Lung (tissue), 12 donors: ENCODE results near the gene GRPEL1. TPM values are rescaled to one million over a fixed set of nuclear protein-coding genes. Genes with fewer than 3 reads are reported as not detected.

Experiments
- ATAC-seq: fragments of 200-7000 bp; cut with Tn5 transposase; one replicate; pipeline ENCODE4 v1.9.1; 2020; ENCODE audit warnings: moderate number of reproducible peaks; ENCODE audit not compliant: insufficient read depth, low FRiP score
- DNase-seq, 3 donors: peaks; one replicate each; pipeline ENCODE4 v3.0.0-alpha.2; 2013 to 2017
- H3K27ac ChIP-seq, 2 donors: one replicate each; pipeline ENCODE4 v1.5.1; 2013; ENCODE audit warnings: mild to moderate bottlenecking in 2 of 2, moderate library complexity in 2 of 2, control low read depth in 1 of 2, inconsistent platforms in 1 of 2, low read depth in 1 of 2, low read length in 1 of 2
- H3K27me3 ChIP-seq, 3 donors: one replicate each; pipeline ENCODE4 v1.5.1; 2013; ENCODE audit warnings: low read length in 2 of 3; ENCODE audit not compliant: control insufficient read depth in 3 of 3, insufficient read depth in 3 of 3
- H3K36me3 ChIP-seq, 4 donors: one replicate each; pipeline ENCODE4 v1.5.1; 2013; ENCODE audit warnings: low read length in 4 of 4, mild to moderate bottlenecking in 1 of 4, moderate library complexity in 1 of 4; ENCODE audit not compliant: control insufficient read depth in 4 of 4, insufficient read depth in 4 of 4
- H3K4me1 ChIP-seq, 5 donors: one replicate each; pipeline ENCODE4 v1.5.1; 2013; ENCODE audit warnings: low read length in 5 of 5, mild to moderate bottlenecking in 2 of 5, moderate library complexity in 1 of 5; ENCODE audit not compliant: control insufficient read depth in 5 of 5, insufficient read depth in 5 of 5
- H3K4me3 ChIP-seq: one replicate; pipeline ENCODE4 v1.5.1; 2013; ENCODE audit warnings: mild to moderate bottlenecking, control low read depth, moderate library complexity
- H3K9ac ChIP-seq, 2 donors: one replicate each; pipeline ENCODE4 v1.5.1; 2013; ENCODE audit warnings: low read length in 2 of 2, control low read depth in 1 of 2; ENCODE audit not compliant: insufficient read depth in 1 of 2
- H3K9me3 ChIP-seq, 4 donors: one replicate each; pipeline ENCODE4 v1.5.1; 2013; ENCODE audit warnings: low read length in 3 of 4, mild to moderate bottlenecking in 1 of 4, moderate library complexity in 1 of 4; ENCODE audit not compliant: control insufficient read depth in 4 of 4, insufficient read depth in 3 of 4
- WGBS, 2 donors: extraction: QIAGEN DNeasy Blood & Tissue Kit; methylation state at CpG; one replicate each; pipeline ENCODE4 v1.1.7; 2013; 5-methylcytosine and 5-hydroxymethylcytosine counted together
- polyA plus RNA-seq, 2 donors: library from polyadenylated mRNA; stranded (reverse); fragments of 200-250 nt; gene quantifications; one replicate each; pipeline ENCODE4 v1.2.1, GENCODE V29; 2013
- total RNA-seq, 2 donors: library from RNA; depleted of rRNA in 1 of 2; stranded (reverse); fragments of >200 nt in 1 of 2; gene quantifications; one replicate each; pipeline ENCODE4 v1.2.1, GENCODE V29; 2014 to 2021
- TF ChIP-seq, protein P1 (sequence below): IDR thresholded peaks from 2 replicates; pipeline ENCODE4 v1.5.1; 2012; ENCODE audit warnings: mild to moderate bottlenecking; ENCODE audit errors: control extremely low read depth, extremely low read depth
- donor health status: control.
- donor health status: control.
- donor health status: Bipolar disorder and iron deficiency.
- donor health status: healthy.
- donor health status: DM: yes; HTN: yes; CAD: no.

Gene GRPEL1
- total and polyA plus RNA-seq, 4 donors, result 13.9 to 39.1 (median 29.3) TPM

DNA sequence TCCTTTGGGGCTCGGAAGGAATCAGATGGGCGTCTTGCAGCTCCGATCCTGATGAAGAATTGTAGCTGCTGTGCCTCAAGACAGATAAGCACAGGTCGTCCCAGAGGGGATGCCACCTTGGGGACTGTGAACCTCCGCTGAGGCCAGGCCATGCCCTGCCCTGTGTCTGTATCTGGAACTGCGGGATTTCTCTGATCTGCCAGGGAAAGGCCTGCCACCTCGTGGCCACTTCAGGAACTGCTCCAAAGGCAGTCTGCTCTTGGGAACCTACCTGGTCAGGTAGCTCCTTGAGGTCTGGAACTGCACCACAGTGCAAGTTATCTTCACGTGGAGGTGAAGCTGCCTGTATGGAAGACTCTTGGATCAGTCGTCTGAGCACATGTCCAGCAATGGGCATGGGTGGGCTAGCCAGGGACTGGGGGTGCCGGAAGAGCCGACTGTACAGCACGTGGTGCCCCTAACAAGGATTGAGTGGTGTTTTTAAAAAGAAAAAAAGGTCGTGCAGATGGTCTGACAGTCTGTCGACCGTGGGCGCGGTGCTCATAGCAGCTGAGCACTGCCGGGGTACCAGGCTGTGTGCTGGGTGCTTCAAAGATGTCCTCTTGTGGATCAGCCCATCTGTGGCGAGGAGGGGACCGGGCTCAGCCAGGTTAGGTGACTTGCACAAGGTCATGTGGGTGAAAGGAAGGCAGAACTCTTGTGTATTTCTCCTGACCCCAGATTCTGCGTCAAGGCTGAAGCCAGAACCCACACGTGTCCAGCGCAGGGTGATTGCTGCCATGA is 3.1 kb upstream of the GRPEL1 start:
- Histone ChIP-seq H3K4me1 (peaks cover 5 to 16% (median 8%) of the 10 kb centered on the region in 5 donors), H3K36me3 (no peaks in the 10 kb centered on the region), H3K9ac (no peak overlapping the region), H3K27me3 (no peaks in the 10 kb centered on the region), H3K9me3 (no peaks in the 10 kb centered on the region), H3K27ac (no peak overlapping the region), H3K4me3 (no peak overlapping the region)
- WGBS, 2 donors, result 38 to 41% methylated on average over 23 of the region's 23 CpGs
- TF ChIP-seq, protein P1, sequence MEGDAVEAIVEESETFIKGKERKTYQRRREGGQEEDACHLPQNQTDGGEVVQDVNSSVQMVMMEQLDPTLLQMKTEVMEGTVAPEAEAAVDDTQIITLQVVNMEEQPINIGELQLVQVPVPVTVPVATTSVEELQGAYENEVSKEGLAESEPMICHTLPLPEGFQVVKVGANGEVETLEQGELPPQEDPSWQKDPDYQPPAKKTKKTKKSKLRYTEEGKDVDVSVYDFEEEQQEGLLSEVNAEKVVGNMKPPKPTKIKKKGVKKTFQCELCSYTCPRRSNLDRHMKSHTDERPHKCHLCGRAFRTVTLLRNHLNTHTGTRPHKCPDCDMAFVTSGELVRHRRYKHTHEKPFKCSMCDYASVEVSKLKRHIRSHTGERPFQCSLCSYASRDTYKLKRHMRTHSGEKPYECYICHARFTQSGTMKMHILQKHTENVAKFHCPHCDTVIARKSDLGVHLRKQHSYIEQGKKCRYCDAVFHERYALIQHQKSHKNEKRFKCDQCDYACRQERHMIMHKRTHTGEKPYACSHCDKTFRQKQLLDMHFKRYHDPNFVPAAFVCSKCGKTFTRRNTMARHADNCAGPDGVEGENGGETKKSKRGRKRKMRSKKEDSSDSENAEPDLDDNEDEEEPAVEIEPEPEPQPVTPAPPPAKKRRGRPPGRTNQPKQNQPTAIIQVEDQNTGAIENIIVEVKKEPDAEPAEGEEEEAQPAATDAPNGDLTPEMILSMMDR, result peak; percentile 99
- ATAC-seq (no peak), DNase-seq (peak; percentile 75 to 85 (median 84))

GRCh38 chr4:7068883-7069282 is 1.0 kb upstream of the GRPEL1 start:
- 6 to 15% methylated on average over 20 of the region's 20 CpGs for WGBS, 2 donors
- peak overlapping the region; percentile 94 to 95 for H3K27ac ChIP-seq
- H3K36me3 ChIP-seq, result peaks cover 0 to 9% (median 6%) of the 10 kb centered on the region in 4 donors
- TF ChIP-seq, protein P1, result no peak
- peaks cover 5 to 16% (median 8%) of the 10 kb centered on the region in 5 donors for H3K4me1 ChIP-seq
- no peaks in the 10 kb centered on the region for H3K27me3 ChIP-seq
- H3K4me3 ChIP-seq, result peak overlapping the region; percentile 1
- peak in 2 of 3 donors; percentile 14 to 33 for DNase-seq
- H3K9me3 ChIP-seq, result no peaks in the 10 kb centered on the region
- ATAC-seq, result no peak
- H3K9ac ChIP-seq, result peak overlapping the region in 1 of 2 donors; percentile 86

- Histone ChIP-seq H3K4me1 (peaks cover 5 to 16% (median 8%) of the 10 kb centered on the region in 5 donors), H3K27me3 (no peaks in the 10 kb centered on the region), H3K27ac (peak overlapping the region; percentile 94 to 95), H3K4me3 (peak overlapping the region; percentile 68), H3K9me3 (no peaks in the 10 kb centered on the region), H3K9ac (peak overlapping the region; percentile 26 to 86), H3K36me3 (peaks cover 0 to 14% (median 10%) of the 10 kb centered on the region in 4 donors)
- WGBS, 2 donors, result 0 to 1% methylated on average over 44 to 50 of the region's 50 CpGs
- no peak for ATAC-seq
- no peak for DNase-seq
- TF ChIP-seq, protein P1, result no peak
Measured at GRCh38 chr4:7068279-7068842, 497 bp upstream of the GRPEL1 start.
